HG03135 (cell line): ENCODE data around the gene RAET1E.
"Not testable (repeated sequence)": the region's sequence is repeated elsewhere in the genome, so short reads cannot be mapped to it uniquely, and the experiment has no call there.

ENCODE experiments used
- ATAC-seq: cut with Tn5 transposase; IDR thresholded peaks from one replicate; pipeline ENCODE4 v1.9.1; 2021; ENCODE audit warnings: mild to moderate bottlenecking, moderate library complexity; ENCODE audit not compliant: unreplicated experiment

Gene RAET1E

DNA sequence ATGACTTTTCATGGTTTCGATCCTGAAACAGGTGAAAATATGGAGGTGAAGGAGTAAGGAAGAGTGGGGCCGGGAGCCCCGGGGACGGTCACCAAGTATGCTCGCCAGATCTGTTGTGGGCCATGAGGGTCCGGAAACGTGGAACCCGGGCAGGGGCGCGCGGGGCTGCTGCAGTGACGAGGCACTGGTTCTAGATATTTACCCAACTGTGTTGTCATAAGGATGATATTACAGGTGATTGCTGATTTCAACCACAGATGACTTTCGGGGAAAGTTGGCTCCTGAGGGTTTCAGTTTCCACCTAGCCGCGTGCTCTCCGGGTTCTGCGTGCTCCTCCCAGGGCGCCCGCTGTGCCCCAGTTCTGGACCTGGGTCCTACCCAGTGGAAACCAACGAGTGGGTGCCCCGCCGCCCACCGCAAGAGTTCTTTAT, 12.8 kb upstream of the RAET1E start:
- no peak for ATAC-seq

DNA sequence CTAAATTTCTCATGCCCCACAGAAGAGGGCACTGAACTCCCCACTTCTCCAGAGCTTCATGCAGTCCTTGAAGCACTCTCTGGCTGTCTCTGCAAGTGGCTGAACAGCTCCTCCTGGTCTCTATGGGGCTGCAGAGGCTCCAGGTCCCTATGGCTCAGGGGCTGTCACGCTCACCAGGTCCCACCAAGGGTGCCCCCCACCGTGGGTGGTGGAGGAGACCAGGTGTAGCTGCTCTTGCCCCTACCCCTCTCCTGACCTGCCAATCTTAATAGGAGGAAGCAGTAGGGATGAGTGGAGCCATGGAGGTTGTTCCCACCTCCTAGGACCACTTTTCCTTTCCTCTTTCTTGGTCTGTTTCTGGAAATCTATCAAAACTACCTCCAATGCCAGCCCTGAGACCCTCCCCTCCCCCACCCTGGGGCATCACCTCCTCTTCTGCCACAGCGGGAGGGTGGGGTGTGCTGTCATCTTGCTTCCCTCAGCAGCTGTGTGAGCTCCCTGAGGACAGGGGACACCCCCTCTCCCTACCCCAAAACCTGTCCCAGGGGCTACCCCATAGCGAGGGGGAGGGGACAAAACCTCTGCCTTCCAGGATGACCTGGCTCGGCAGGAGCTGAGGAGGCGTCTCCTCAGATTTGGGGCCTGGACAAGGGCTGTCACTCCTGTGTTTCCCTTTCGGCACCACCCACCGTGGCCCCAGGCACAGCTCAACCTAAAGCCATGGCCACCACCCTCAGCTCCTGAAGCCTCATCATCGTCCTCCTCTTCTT, 12.0 kb upstream of the RAET1E start:
- no peak for ATAC-seq

DNA sequence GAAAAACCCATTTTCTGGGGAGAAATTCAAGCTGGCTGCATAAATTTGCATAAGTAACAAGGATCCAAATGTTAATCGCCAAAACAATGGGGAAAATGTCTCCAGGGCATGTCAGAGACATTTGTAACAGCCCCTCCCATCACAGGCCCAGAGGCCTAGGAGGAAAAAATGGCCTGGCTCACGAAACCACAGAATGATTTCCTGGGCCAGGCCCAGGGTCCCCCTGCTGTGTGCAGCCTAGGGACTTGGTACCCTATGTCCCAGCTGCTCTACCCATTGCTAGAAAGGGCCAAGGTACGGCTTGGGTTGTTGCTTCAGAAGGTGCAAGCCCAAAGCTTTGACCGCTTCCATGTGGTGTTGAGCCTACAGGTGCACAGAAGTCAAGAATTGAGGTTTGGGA, 10.6 kb upstream of the RAET1E start:
- not testable (repeated sequence) for ATAC-seq

DNA sequence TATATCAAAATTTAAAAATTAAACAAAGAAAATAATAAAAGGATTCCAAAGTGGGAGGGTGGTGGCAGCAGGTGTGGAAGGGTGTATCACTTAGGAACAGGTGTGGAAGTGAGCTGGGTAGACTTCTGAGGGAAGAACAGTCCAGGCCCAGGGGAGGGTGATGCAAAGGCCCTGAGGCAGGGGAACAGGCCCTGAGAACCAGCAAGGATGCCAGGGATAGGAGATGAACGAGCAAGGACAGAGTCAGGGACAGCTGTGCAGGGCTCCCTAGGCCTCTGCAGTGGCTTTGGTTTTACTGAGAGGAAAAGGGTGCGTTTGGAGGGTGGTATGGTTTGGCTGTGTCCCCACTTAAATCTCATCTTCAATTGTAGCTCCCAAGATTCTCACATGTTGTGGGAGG, 9.4 kb upstream of the RAET1E start:
- ATAC-seq: no peak

DNA sequence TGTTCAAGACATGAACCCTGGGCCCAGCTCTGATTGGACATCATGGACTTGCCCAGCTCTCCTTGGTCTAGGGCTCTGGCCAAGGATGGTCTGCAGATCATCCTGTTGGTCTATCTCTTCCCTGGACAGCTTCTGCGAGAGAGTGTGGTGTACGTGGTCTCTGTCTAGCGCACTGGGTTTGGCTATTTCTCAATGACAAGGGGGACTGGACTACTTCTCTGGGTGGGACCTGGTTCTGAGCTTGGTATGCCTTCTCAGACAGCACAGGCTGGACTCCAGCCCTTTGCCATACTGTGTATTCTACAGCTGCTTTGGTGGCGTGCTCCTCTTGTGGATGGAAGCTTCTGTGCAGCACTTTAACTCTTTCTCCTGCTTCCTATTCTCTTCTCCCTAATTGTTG, 8.5 kb upstream of the RAET1E start:
- ATAC-seq: no peak

DNA sequence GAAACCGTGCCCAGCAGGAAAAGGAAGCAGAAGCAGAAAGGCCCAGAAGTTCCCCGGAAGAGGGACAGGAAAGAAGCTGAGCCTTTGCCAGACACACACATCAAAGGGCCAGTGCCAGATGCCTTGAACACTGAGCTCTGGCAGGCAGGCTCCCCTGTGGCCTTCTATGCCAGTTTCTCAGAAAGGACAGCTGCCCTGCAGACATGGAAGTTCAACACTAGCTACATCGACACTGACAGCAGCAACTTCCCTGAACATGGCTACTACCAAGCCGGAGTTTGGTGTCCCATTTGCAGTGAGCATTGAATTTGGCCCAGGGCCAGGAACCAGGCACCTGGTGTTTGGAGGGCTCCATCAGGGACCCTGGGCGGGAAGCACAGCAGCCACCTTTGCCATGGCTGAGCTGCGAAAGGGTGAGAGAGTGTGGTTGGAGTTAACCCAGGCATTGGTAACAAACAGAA, 8.0 kb upstream of the RAET1E start:
- no peak for ATAC-seq

DNA sequence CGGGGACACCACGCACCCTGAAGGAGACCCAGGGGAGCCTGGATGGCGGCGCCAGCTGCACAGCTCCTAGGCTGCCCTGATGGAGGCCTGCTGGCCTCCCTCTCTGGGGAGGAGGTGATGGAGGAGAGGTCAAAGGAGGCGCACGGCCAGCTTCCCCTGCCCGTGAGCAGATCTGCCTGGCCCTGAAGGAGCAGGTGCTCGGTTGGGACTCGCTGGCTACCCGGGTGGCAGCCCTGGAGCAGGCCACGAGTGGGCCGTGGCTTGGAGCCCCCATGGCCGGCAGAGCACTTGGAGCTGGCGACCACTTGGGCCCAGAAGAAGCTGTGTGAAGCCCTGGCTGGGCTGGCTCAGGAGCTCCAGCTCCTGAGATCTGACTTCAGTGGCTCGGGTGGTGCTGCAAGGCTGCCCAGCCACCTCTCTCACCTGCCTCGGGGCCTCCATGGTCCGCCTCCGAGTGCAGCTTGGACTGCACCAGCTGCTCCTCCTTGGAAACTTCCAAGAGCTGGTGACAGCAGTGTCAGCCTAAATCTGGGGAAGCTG, 7.5 kb upstream of the RAET1E start:
- no peak for ATAC-seq

DNA sequence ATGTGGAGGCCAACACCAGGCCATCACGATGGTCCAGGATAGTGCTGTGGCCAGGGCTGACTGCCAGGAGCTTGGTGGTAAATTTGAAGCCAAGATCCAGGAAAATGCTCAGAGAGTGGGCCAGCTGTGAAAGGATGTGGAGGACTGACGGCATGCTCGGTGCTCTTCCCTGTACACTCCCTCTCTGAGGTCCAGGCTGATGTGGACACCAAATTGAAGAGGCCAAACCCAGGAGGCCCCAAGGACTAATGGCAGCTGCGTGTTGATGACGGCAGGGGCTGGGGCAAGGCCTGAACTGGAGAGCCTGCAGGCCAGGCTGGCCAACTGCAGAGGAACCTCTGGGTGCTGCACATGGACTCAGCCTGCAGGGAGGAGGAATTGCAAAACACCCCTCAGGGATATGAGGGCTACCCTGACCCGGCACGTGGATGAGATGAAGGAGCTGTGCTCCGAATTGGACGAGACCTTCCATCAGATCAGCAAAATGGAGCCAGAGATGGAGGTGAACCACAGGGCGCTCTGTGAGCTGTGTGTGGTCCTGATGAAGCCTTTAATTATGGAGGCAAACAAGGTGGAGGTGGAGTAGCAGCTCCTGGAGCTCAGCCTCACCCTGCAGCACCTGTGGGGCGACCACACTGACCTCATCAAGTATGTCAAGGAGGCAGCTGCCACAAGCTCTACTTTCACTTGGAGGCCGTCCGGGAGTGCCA, 6.9 kb upstream of the RAET1E start:
- no peak for ATAC-seq

DNA sequence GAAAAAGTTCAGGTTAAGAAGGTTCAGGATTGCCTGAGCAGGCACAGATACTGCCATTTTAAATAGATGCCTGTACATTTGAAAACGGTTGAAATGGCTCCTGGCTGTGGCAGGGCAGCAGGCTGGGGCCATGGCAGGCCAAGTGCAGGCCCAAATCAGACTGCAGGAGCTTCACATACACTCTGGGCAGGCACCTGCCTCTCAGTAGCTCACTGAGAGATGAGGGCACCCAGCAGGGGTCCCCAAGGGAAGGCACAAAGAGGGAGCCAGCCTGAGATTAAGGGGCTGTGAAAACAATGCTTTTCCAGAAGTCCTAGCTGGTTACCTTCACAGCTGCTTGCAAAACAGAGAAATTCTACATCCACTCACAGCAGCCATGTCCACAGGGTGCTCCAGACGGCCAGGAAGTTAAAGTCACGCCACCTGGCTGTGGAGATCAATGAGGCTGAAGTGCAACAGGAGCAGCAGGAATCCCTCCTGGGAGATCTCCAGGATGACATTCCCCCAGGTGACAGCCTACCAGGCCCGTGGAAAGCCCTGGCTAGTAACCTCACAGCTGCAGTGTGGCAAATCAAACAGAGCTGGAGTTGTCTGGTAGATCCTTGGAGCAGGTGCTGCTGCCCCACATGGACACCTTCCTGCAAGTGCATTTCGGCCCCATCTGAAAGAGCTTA, 6.2 kb upstream of the RAET1E start:
- ATAC-seq: no peak

DNA sequence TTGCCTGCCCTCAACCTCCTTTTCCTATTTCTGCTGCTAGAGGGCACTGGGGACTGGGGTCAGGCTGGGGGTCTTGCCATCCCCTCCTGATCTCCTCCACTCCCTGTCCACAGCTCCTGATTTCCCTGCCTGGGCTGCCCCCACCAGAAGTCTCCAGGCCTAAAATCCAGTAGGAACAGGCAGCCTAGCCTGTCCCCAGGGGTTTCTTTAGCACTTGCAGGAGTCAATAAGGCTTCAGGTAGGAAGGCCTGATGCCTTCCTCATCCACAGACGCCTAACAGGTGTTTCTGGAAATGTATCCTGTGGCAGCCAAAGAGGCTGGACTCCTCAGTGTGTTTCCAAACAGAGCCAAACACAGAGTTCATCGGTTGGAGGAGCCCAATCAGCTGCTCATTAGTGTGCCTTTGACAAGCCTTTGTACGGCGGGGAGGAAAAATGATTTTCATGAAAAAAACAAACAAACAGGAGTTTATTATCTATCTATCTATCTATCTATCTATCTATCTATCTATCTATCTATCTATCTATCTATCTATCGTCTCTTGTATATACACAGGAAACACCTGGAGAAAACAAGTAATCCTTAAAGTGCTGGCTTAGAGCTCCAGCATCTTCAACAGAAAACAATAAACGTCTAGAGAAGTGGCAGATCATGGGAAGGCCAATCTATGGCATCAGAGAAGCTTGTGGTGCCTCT, 3.7 kb upstream of the RAET1E start:
- ATAC-seq: no peak

DNA sequence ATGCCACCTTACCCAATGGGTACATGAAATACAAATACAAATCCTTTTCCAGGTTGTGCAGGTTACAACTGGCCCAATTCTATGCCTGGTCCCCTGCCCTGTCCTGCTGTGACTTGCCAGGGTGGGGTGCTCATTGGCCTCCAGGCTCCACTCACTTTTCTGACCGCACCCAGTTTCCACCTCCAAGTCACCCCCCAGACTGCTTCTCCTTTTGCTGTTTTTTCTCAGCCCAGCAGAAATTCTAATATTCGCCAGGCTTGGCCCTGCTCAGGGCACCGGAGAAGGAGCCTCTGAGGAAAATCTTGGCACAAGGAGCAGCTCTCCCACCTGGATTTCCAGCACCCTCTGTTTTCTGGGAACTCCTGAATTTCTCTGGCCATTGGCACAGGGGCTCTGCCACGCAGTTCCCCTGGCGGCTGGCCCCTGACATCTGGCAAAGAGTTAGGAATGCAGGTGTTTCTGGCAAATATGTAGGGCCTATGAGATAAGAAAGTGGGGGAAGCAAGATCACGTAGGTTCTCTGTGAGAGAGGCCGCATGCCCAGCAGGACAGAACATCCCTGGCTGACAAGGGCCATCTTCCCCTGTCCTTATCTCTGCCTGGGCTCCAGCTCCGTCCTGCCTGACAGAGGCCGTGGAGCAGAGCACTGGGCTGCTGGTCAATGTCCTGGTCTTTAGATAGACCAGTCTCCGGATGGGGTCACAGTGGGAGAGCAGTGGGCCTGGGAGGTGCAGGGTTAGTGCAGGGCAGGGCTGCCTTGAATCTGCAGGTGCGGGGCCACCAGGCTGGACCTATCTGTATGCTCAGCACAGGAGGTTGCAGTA, 2.9 kb upstream of the RAET1E start:
- no peak for ATAC-seq

DNA sequence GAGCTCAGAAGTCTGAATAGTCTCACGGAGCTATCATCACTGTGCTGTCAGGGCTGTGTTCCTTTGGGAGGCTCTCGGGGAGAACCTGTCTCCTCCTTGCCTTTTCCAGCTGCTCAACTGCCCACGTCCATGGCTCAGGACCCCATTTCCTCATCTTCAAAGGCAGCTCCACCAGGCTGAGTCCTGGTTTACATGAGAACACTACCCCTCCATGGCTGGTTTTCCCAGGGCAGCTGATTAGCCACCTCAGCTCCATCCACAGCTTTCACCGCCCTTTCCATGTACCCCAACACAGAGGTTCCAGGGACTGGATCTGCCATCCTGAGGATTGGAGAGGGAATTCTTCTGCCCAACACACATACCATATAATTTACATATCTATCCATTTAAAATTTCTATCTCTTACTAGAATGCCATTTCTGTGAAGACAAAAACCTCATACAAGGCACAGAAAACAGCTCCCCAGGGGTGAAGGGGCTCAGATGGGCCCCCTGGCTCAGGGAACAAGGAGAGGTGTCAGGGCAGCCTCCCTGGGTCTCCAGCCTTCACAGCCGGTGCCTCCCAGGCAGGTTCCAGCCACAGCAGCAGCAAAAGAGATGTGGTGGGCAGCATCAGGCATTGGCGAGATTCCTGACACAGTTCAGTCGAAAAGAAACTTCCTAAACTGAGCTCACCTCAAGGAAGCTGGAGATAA, 2.2 kb upstream of the RAET1E start:
- ATAC-seq: no peak

DNA sequence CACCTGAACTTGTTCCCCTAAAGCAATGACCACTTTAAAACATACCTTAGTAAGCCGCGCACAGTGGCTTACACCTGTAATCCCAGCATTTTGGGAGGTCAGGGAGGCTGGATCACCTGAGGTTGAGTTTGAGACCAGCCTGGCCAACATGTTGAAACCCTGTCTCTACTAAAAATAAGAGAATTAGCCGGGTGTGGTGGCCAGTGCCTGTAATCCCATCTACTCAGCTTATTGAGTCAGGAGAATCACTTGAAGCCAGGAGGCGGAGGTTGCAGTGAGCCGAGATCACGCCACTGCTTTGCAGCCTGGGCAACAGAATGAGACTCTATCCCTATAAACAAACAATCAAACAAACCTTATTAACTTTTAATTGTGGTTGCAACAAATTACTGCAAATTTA, 1.6 kb upstream of the RAET1E start:
- ATAC-seq: no peak

DNA sequence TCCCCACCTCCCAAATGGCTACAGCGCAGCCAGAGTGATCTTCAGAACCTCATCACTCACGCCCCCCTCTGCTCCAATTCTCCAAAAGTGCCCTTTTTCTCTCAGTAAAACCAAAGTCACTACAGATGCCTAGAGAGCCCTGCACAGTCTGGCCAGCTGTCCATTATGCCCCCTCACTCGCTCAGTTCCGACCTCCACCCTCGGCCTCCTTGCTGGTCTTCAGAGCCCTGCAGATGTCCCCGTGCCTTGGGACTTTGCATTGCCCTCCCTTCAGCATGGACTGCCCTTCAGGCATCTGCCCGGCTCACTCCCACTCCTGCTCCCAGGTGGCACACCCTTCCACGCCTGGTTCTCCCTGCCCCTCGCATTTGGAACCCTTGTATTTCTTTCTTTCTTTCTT, 1.1 kb upstream of the RAET1E start:
- ATAC-seq: no peak

DNA sequence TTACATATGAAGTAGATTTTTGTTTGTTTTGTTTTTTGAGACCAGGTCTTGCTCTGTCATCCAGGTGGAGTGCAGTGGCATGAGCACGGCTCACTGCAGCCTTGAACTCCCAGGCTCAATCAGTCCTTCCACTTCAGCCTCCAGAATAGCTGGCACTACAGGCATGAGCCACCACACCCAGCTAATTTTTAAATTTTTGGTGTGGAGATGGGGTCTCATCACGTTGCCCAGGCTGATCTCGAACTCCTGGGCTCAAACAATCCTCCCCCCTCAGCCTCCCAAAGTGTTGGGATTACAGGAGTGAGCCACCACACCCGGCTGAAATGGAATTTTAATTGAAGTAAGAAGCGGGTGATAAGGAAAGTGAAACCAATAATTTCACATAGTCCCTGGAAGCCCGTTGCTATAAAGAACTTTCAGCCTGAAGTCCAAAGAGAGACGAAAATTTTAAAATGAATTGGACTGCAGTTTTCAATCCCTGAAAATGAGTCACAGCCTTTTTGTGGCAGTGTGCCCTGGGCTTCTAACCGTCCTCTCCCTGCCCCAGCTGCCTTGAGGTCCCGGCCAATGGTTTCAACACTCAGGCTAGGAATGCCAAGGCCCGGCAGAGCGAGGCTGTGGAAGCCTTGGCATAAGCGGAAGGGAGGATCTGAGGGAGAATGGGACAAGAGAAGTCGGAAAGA, 757 bp downstream of the RAET1E start:
- no peak for ATAC-seq

DNA sequence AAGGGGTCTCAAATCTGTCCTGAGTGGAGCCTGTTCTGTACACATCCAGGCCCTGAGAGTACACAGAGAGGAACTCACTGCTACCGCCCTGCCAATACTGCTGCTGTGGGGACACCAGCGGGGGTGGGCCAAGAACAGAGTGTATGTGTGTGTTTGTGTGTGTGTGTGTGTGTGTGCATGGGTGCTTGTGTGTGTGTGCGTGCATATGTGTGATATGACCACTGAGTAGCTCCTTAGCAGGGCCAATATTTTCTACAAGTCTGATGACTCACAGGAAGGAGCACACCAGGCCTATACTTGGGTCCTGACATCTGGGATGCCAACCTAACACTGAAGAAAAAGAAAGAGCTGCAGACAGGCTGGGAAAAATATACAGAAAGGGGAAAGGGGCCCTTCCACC, 1.4 kb downstream of the RAET1E start:
- ATAC-seq: no peak

DNA sequence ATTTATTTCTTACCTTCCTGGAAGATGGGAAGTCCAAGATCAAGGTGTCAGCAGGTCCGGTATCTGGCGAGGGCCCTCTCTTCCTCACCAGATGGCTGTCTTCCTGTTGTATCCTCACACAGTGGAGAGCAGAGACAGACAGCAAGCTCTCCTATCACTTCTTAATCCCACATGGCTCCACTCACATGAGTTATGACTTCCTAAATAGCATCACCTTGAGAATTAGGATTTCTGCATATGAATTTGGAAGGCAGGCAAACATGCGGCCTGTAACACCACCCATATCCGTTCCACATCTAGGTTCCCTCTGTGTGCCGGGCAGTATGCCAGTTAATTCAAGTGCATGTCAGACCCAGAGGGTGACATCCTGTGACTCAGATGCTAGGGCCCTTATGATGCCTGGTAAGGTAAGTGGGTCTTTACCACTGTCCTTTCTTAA, 2.1 kb downstream of the RAET1E start:
- no peak for ATAC-seq

DNA sequence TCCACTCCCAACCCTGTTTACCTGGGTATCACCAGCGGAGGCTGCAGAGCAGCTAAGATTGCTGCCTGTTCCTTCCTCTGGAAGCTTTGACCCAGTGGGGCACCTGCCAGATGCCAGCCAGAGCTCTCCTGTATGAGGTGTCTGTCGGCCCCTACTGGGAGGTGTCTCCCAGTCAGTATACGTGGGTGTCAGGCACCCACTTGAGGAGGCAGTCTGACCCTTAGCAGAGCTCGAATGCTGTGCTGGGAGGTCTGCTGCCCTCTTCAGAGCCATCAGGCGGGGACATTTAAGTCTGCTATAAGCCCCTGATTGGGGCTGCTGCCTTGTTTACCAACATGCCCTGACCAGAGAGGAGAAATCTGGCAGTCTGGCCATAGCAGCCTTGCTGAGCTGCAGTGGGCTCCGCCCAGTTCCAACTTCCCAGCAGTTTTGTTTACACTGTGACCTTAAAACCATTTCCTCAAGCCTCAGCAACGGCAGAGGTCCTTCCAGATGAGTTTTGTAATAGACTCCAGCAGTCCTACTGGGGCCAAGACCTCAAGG, 2.8 kb downstream of the RAET1E start:
- no peak for ATAC-seq

DNA sequence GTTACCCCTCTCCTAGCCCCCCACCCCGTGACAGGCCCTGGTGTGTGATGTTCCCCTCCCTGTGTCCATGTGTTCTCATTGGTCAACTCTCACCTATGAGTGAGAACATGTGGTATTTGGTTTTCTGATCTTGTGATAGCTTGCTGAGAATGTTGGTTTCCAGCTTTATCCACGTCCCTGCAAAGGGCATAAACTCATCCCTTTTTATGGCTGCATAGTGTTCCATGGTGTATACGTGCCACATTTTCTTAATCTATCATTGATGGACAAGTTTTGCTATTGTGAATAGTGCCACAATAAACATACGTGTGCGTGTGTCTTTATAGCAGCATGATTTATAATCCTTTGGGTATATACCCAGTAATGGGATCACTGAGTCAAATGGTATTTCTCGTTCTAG, 6.0 kb downstream of the RAET1E start:
- ATAC-seq: not testable (repeated sequence)
